Esophagus muscularis mucosa (tissue), 4 donors: ENCODE measurements around the gene KRT82. TPM values are rescaled to one million over a fixed set of nuclear protein-coding genes. Genes with fewer than 3 reads are reported as not detected.

Source experiments
- DNase-seq: peaks from one replicate; pipeline ENCODE4 v3.0.0-alpha.2; 2017; ENCODE audit errors: extremely low spot score
- H3K27ac ChIP-seq, 4 donors: fragments of 200-600 bp; sonication (generic); replicated peaks in 1 of 4; 1 replicate in 3 of 4; 2 replicates in 1 of 4; pipeline ENCODE4 v1.5.1; 2016 to 2019; ENCODE audit warnings: mild to moderate bottlenecking in 1 of 4
- H3K27me3 ChIP-seq, 4 donors: fragments of 200-600 bp; sonication (generic); one replicate each; pipeline versions ENCODE4 v1.5.1 to v1.6.0; 2016 to 2019
- H3K36me3 ChIP-seq, 4 donors: fragments of 200-600 bp; sonication (generic); one replicate each; pipeline ENCODE4 v1.5.1; 2016 to 2019
- H3K4me1 ChIP-seq, 4 donors: fragments of 200-600 bp; sonication (generic); one replicate each; pipeline ENCODE4 v1.5.1; 2016 to 2019
- H3K4me3 ChIP-seq, 4 donors: fragments of 200-600 bp; sonication (generic); 1 replicate in 2 of 4; 2 replicates in 2 of 4; pipeline ENCODE4 v1.5.1; 2016 to 2019; ENCODE audit warnings: mild to moderate bottlenecking in 4 of 4, moderate library complexity in 1 of 4
- H3K9me3 ChIP-seq, 4 donors: fragments of 200-600 bp; sonication (generic); 1 replicate in 3 of 4; 2 replicates in 1 of 4; pipeline ENCODE4 v1.5.1; 2016 to 2019
- CTCF ChIP-seq, 3 experiments: fragments of 200-600 bp in 2 of 3; fragments of 450-650 bp in 1 of 3; sonication (generic) in 2 of 3; IDR thresholded peaks; one replicate each; pipeline ENCODE4 v1.5.1; 2017 to 2019; ENCODE audit warnings: antibody characterized with exemption in 3 of 3, mild to moderate bottlenecking in 2 of 3, moderate library complexity in 1 of 3
- EP300 ChIP-seq: sonication (generic); formaldehyde crosslinking; IDR thresholded peaks from one replicate; pipeline ENCODE4 v1.6.1; 2017; ENCODE audit warnings: antibody characterized with exemption
- POLR2A ChIP-seq: fragments of 450-650 bp; IDR thresholded peaks from one replicate; pipeline ENCODE4 v1.6.1; 2017; ENCODE audit warnings: antibody characterized with exemption, moderate library complexity, mild to moderate bottlenecking, low read depth
- POLR2AphosphoS5 ChIP-seq, 2 donors: sonication (generic); formaldehyde crosslinking; IDR thresholded peaks; one replicate each; pipeline ENCODE4 v1.6.1; 2017; ENCODE audit warnings: antibody characterized with exemption in 2 of 2
- WGBS: methylation state at CpG from one replicate; pipeline ENCODE4 v1.1.5; 2018; 5-methylcytosine and 5-hydroxymethylcytosine counted together
- intact Hi-C: fragments of 100-400 bp; cut with DNase I; formaldehyde crosslinking; loops from one replicate; pipeline ENCODE4 v1.15.1; 2023
- total RNA-seq, 4 donors: library from RNA; depleted of rRNA; stranded (reverse); fragments of >200 nt; gene quantifications; one replicate each; pipeline versions ENCODE4 v1.1.0 to v1.2.1, GENCODE V29; 2016

The KRT82 gene
- total RNA-seq, 4 donors from 2014 or later = not detected

DNA sequence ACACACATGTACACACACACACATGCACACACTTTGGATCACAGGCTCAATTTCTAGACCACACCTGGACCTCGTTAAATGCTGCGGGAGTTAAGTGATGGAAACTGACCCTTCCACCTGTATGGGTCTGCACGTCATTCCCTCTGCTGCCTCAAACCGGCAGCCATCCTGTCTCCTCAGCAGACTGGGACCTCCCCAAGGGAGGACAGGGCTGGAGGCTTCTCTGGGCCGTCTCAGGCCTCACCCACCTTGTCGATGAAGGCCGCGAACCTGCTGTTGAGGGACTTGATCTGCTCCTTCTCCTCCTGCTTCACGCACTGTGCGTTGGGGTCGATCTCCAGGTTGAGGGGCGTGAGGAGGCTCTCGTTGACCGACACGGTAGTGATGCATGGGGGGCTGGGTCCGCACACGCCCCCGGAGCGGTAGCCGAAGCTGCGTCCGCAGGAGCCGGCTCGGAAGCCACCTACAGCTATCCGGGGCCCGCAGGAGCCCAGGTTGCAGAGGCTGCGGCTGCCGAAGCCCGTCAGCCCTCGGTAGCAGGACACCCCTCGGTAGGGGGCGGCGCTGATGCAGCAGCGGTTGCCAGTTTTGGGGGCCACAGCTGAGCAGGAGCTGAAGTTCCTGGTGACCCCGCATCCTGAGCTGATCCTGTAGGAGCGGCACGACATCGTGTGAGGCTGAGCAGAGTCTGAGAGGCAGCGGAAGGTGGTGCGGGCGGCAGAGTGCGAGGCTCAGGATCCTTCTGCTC, 39.2 kb downstream of the KRT82 start, which contains the start of gene KRT85:
KRT85 (minus strand) TSS at position 744 of the 748 bp plus-strand sequence; CDS start at position 668, 76 bp downstream.
- DNase-seq = no peak
- intact Hi-C loops = no loop called here

DNA sequence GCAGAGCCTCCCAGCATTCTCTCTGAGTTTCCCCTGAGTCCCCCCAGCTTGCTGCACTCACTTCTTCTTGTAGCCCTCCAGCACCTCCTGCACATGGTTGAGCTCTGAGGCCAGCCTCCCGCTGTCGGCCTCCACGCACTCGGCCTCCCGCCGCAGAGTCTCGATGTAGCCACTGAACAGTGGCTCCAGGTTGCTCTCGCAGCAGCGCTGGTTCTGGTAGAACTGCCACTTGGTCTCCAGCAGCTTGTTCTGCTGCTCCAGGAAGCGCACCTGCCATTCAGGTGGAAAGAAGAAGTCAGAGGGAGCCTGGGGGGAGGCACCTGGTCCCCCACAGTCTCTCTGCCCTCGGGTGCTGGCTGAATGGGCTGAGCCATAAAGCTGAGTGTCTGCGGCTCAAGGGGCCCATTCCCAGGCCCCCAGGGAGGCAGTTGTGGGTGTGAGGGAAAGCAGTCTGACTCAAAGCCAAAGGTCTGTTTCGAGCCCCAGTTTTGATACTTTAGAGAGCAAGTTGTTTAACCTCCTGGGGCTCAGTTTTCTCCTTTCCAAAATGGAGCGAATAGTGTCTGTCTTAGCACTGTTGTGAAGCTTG, 41.1 kb downstream of the KRT82 start:
- intact Hi-C loops = no loop called here
- no peak for DNase-seq
- no peaks in the 10 kb centered on the region for H3K9me3 ChIP-seq
- no peak overlapping the region for H3K4me3 ChIP-seq
- H3K27me3 ChIP-seq = no peaks in the 10 kb centered on the region
- no peaks in the 10 kb centered on the region for H3K4me1 ChIP-seq
- H3K27ac ChIP-seq = no peak overlapping the region
- no peaks in the 10 kb centered on the region for H3K36me3 ChIP-seq
- WGBS = 92% methylated on average over 9 of the region's 14 CpGs
- TF ChIP-seq CTCF (IDR thresholded peaks at IDR 0.05) (no peak), POLR2A (no peak), EP300 (no peak), POLR2AphosphoS5 (IDR thresholded peaks at IDR 0.05) (no peak)

More for the DNA sequence above, 39.2 kb downstream of the KRT82 start, which contains the start of gene KRT85:
- TF ChIP-seq POLR2AphosphoS5 (IDR thresholded peaks at IDR 0.05) (no peak), CTCF (IDR thresholded peaks at IDR 0.05) (no peak), EP300 (no peak), POLR2A (no peak)
- Histone ChIP-seq H3K4me1 (peaks cover 0 to 14% (median 12%) of the 10 kb centered on the region in 4 donors), H3K27ac (no peak within 1 kb of the TSS), H3K27me3 (no peaks in the 10 kb centered on the region), H3K9me3 (no peaks in the 10 kb centered on the region), H3K4me3 (no peak within 1 kb of the TSS), H3K36me3 (no peaks in the 10 kb centered on the region)
- WGBS = 73% methylated on average over 26 of the region's 42 CpGs

DNA sequence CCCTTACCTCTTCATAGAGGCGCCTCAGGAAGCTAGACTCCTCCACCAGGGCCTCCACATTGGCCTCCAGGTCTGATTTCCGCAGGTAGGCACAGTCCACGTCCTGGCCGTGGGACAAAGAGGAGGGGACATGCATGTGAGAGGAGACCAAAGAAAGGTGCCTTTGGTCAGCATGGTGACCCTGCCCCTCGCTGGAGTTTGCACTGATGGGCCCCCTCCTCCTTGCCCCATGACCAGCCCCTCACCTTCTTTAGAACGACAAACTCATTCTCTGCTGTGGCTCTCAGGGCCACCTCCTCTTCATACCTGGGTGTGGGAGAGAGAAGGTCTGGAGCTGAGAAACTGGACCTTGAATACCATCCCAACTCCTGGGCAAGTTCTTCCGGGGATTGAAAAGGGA, 42.1 kb downstream of the KRT82 start:
- DNase-seq = no peak
- Histone ChIP-seq H3K9me3 (no peaks in the 10 kb centered on the region), H3K27ac (no peak overlapping the region), H3K4me3 (no peak overlapping the region), H3K36me3 (no peaks in the 10 kb centered on the region), H3K27me3 (no peaks in the 10 kb centered on the region), H3K4me1 (no peaks in the 10 kb centered on the region)
- intact Hi-C loops = no loop called here
- WGBS = 81% methylated on average over 3 of the region's 7 CpGs
- TF ChIP-seq EP300 = no peak
- no peak for TF ChIP-seq POLR2AphosphoS5 (IDR thresholded peaks at IDR 0.05)
- no peak for TF ChIP-seq POLR2A
- TF ChIP-seq CTCF (IDR thresholded peaks at IDR 0.05) = no peak

DNA sequence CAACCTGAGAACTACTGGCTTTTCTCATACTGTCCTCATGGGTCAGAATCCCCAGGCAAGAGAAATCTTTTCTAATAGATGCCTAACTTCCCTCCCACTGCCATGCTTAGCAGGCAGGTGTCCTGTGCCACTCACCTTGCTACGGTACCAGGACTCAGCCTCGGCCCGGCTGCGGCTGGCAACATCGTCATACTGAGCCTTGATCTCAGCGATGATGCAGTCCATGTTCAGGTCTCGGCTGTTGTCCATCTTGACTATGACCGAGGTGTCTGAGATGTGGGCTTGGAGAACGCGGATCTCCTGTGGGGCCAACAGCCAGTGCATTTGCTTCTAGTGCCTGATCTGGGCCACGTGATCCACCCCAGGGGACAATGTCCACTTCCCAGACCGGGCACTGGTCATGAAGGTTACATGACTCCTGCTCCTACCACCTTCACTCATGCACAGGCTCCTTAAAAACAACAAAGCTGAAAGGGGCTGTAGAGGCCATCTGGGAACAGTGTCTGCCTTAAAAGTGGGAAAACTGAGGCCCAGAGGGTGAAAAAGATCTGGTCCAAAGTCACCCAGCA, 42.9 kb downstream of the KRT82 start:
- no peak for DNase-seq
- no peaks in the 10 kb centered on the region for H3K9me3 ChIP-seq
- no peak overlapping the region for H3K4me3 ChIP-seq
- 95% methylated on average over 8 of the region's 12 CpGs for WGBS
- no peaks in the 10 kb centered on the region for H3K4me1 ChIP-seq
- TF ChIP-seq POLR2A (no peak), CTCF (IDR thresholded peaks at IDR 0.05) (no peak), POLR2AphosphoS5 (IDR thresholded peaks at IDR 0.05) (no peak), EP300 (no peak)
- no peaks in the 10 kb centered on the region for H3K36me3 ChIP-seq
- no peak overlapping the region for H3K27ac ChIP-seq
- H3K27me3 ChIP-seq = peaks cover 0 to 5% (median 0%) of the 10 kb centered on the region in 4 donors
- intact Hi-C loops = no loop called here
